HG03460 (cell line): ENCODE results near the gene TNFSF10.
A peak's percentile ranks its signal among the peaks of the same experiment; 100 is the strongest.
"Not testable (repeated sequence)": the region's sequence is repeated elsewhere in the genome, so short reads cannot be mapped to it uniquely, and the experiment has no call there.

Experiments
- ATAC-seq: cut with Tn5 transposase; IDR thresholded peaks from one replicate; pipeline ENCODE4 v1.9.1; 2021; ENCODE audit not compliant: unreplicated experiment

TNFSF10 gene

GRCh38 chr3:172544404-172544803 lies 21.2 kb upstream of the TNFSF10 start:
- no peak for ATAC-seq

GRCh38 chr3:172543884-172544283 lies 20.7 kb upstream of the TNFSF10 start:
- no peak for ATAC-seq

GRCh38 chr3:172543419-172543818 lies 20.2 kb upstream of the TNFSF10 start:
- ATAC-seq = no peak

GRCh38 chr3:172542999-172543398 lies 19.8 kb upstream of the TNFSF10 start:
- ATAC-seq = no peak

- no peak for ATAC-seq
Observed at GRCh38 chr3:172541945-172542488, 18.8 kb upstream of the TNFSF10 start.

GRCh38 chr3:172540049-172540448 lies 16.8 kb upstream of the TNFSF10 start:
- no peak for ATAC-seq

- no peak for ATAC-seq
Observed at GRCh38 chr3:172539273-172539672, 16.0 kb upstream of the TNFSF10 start.

- ATAC-seq = no peak
Observed at GRCh38 chr3:172538368-172539151, 15.3 kb upstream of the TNFSF10 start.

- no peak for ATAC-seq
Observed at GRCh38 chr3:172537507-172538158, 14.4 kb upstream of the TNFSF10 start.

- ATAC-seq = no peak
Observed at GRCh38 chr3:172536993-172537419, 13.8 kb upstream of the TNFSF10 start.

- no peak for ATAC-seq
Observed at GRCh38 chr3:172536505-172536904, 13.3 kb upstream of the TNFSF10 start.

- no peak for ATAC-seq
Observed at GRCh38 chr3:172530566-172530965, 7.3 kb upstream of the TNFSF10 start.

GRCh38 chr3:172530101-172530561 lies 6.9 kb upstream of the TNFSF10 start:
- ATAC-seq = no peak

GRCh38 chr3:172528677-172529076 lies 5.4 kb upstream of the TNFSF10 start:
- no peak for ATAC-seq

- ATAC-seq = no peak
Observed at GRCh38 chr3:172527306-172527705, 4.1 kb upstream of the TNFSF10 start.

GRCh38 chr3:172525116-172525613 lies 1.9 kb upstream of the TNFSF10 start:
- ATAC-seq = no peak

- ATAC-seq = no peak
Observed at GRCh38 chr3:172524611-172525010, 1.4 kb upstream of the TNFSF10 start.

- not testable (repeated sequence) for ATAC-seq
Observed at GRCh38 chr3:172521837-172522726, 1.1 kb downstream of the TNFSF10 start.

GRCh38 chr3:172520301-172520831 lies 2.9 kb downstream of the TNFSF10 start:
- peak; percentile 58 for ATAC-seq

- ATAC-seq = no peak
Observed at GRCh38 chr3:172519740-172520139, 3.5 kb downstream of the TNFSF10 start.
